ENCODE results near the gene PCDHGC3.

PCDHGC3 gene

GRCh38 chr5:141524604-141525597 is 49.1 kb downstream of the PCDHGC3 start:
- DNase-seq (ENCODE audit: low spot score) = peak; percentile 84

- no peak for DNase-seq (ENCODE audit: low spot score)
Observed at GRCh38 chr5:141525653-141526052, 49.9 kb downstream of the PCDHGC3 start.

- DNase-seq (ENCODE audit: low spot score) = no peak
Observed at GRCh38 chr5:141527426-141527825, 51.7 kb downstream of the PCDHGC3 start.

Measured in globus pallidus (tissue), 1 donor.